GM12878 (cell line): ENCODE data around the gene TMEM131L.

ENCODE experiments used
- BHLHE40 ChIP-seq, 2 experiments: fragments of 450-650 bp in 1 of 2; IDR thresholded peaks; 2 replicates each; pipeline ENCODE4 v1.6.1; 2011 to 2017; ENCODE audit warnings: low read depth in 2 of 2, borderline replicate concordance in 1 of 2, improper control_type of control experiment in 1 of 2, low read length in 1 of 2, mild to moderate bottlenecking in 1 of 2
- CTCF ChIP-seq, 3 experiments: IDR thresholded peaks in 2 of 3; conservative IDR thresholded peaks in 1 of 3; 2 replicates each; pipeline ENCODE4 v1.5.1; 2011; ENCODE audit warnings: low read depth in 3 of 3, low read length in 3 of 3, mild to moderate bottlenecking in 3 of 3, control low read depth in 2 of 3, moderate library complexity in 2 of 3, inconsistent platforms in 1 of 3, mixed read lengths in 1 of 3; ENCODE audit not compliant: control insufficient read depth in 2 of 3, insufficient read depth in 1 of 3; ENCODE audit errors: extremely low read depth in 1 of 3
- EZH2 ChIP-seq: IDR thresholded peaks from 2 replicates; pipeline ENCODE4 v1.6.1; 2012; ENCODE audit warnings: low read depth, mild to moderate bottlenecking, control low read depth, inconsistent platforms, low read length, borderline replicate concordance; ENCODE audit not compliant: control insufficient read depth
- NBN ChIP-seq: fragments of 450-650 bp; IDR thresholded peaks from 2 replicates; pipeline ENCODE4 v1.6.1; 2016
- NR2C2 ChIP-seq: IDR thresholded peaks from 2 replicates; pipeline ENCODE4 v1.6.1; 2011; ENCODE audit warnings: borderline replicate concordance, low read depth; ENCODE audit not compliant: control insufficient read depth, insufficient read length
- POLR2A ChIP-seq: IDR thresholded peaks from 2 replicates; pipeline ENCODE4 v1.6.1; 2011; ENCODE audit warnings: low read depth, mild to moderate bottlenecking, low read length
- RELA ChIP-seq: fragments of 450-650 bp; IDR thresholded peaks from 2 replicates; pipeline ENCODE4 v1.8.0; 2014; ENCODE audit warnings: borderline replicate concordance; ENCODE audit not compliant: partially characterized antibody
- SMARCA5 ChIP-seq: fragments of 450-650 bp; IDR thresholded peaks from 2 replicates; pipeline ENCODE4 v1.6.1; 2017; ENCODE audit warnings: mild to moderate bottlenecking
- TF ChIP-seq, protein P1 (sequence below): IDR thresholded peaks from 2 replicates; pipeline ENCODE4 v1.6.1; 2012; ENCODE audit warnings: low read depth, low read length, improper control_type of control experiment

GRCh38 chr4:153637201-153637600 lies 171.0 kb downstream of the TMEM131L start:
- TF ChIP-seq SMARCA5 = no peak
- TF ChIP-seq, protein P1, sequence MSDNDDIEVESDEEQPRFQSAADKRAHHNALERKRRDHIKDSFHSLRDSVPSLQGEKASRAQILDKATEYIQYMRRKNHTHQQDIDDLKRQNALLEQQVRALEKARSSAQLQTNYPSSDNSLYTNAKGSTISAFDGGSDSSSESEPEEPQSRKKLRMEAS = no peak
- TF ChIP-seq NR2C2 = no peak
- no peak for TF ChIP-seq CTCF (IDR thresholded peaks at IDR 0.05 in 2 of 3, conservative IDR thresholded peaks at IDR 0.05 in 1 of 3; ENCODE audit: control insufficient read depth in 2 of 3, extremely low read depth in 1 of 3, insufficient read depth in 1 of 3, low read depth in 3 of 3, low read length in 3 of 3)
- no peak for TF ChIP-seq NBN
- peak; percentile 63 for TF ChIP-seq POLR2A
- no peak for TF ChIP-seq BHLHE40 (IDR thresholded peaks at IDR 0.05; ENCODE audit: borderline replicate concordance in 1 of 2, low read depth in 2 of 2, low read length in 1 of 2)
- no peak for TF ChIP-seq RELA
- TF ChIP-seq EZH2 = no peak
